ENCODE measurements around the gene PRRX2. TPM values are rescaled to one million over a fixed set of nuclear protein-coding genes. Genes with fewer than 3 reads are reported as not detected.

PRRX2 gene
- total and polyA plus RNA-seq, 2 of the 4 experiments (the other 2 are of a cell fraction) = 12.7 to 35.5 TPM

GRCh38 chr9:129647635-129648034 is 17.8 kb upstream of the PRRX2 start:
- no peak overlapping the region for H3K4me3 ChIP-seq (ENCODE audit: insufficient read depth, low read depth, low read length)
- DNase-seq (no peak), ATAC-seq (ENCODE audit: low read depth) (no peak)
- no peaks in the 10 kb centered on the region for H4K20me1 ChIP-seq (ENCODE audit: insufficient read depth, low read length)
- H3K27ac ChIP-seq (ENCODE audit: insufficient read depth, low read length) = no peak overlapping the region
- WGBS, 2 experiments (ENCODE audit: extremely low coverage in 2 of 2, insufficient read length in 1 of 2) = 100% methylated on average over 3 to 7 of the region's 10 CpGs
- no peak overlapping the region for H3K56ac ChIP-seq (ENCODE audit: extremely low read depth, insufficient read depth, low read length)
- dilution Hi-C loops (cut with HindIII; ENCODE audit: low sequenced_read_pairs, unreplicated experiment) (no loop called here), intact Hi-C loops (cut with micrococcal nuclease) (no loop called here), in situ Hi-C loops (cut with MboI; ENCODE audit: low sequenced_read_pairs) (no loop called here)
- H2AFZ ChIP-seq (replicated peaks; ENCODE audit: low read length, poor library complexity) = no peak overlapping the region
- H3K18ac ChIP-seq (ENCODE audit: low read depth, low read length) = no peak overlapping the region
- H3K4ac ChIP-seq (ENCODE audit: low read depth, low read length) = peak overlapping the region; percentile 72
- peaks cover 6% of the 10 kb centered on the region; the same call in 1 of the 2 replicates for H3K4me1 ChIP-seq (ENCODE audit: control insufficient read depth, insufficient read depth, low read length)
- H4K8ac ChIP-seq (ENCODE audit: low read depth in 2 of 2, low read length in 2 of 2) = no peak overlapping the region
- peak overlapping the region; percentile 71 for H2BK5ac ChIP-seq (ENCODE audit: low read depth, low read length, poor library complexity, severe bottlenecking)
- H3K36me3 ChIP-seq (ENCODE audit: control insufficient read depth, insufficient read depth, low read length) = no peaks in the 10 kb centered on the region
- no peak overlapping the region for H3K4me2 ChIP-seq (ENCODE audit: low read depth, low read length)
- 0 out of 3 replicates have a peak overlapping the region, but pooled peaks have one; percentile 57 for H2BK15ac ChIP-seq (ENCODE audit: low read depth, low read length)
- H3K79me1 ChIP-seq (ENCODE audit: low read depth in 1 of 2, low read length in 2 of 2) = peaks cover 0 to 10% of the 10 kb centered on the region in 2 experiments; a peak in 1 of 4 replicates
- ChIA-PET CTCF (no interaction called here), POLR2A (ENCODE audit: unreplicated experiment) (no interaction called here)
- H2BK120ac ChIP-seq (ENCODE audit: low read depth, low read length) = no peak overlapping the region
- no peak overlapping the region for H2AK9ac ChIP-seq (replicated peaks; ENCODE audit: low read depth, low read length, poor library complexity)
- peak overlapping the region; percentile 99 for H2AK5ac ChIP-seq (ENCODE audit: low read depth, low read length)
- no TSS peak for BruUV-seq (replicated peaks)
- no peak overlapping the region for H4K5ac ChIP-seq (ENCODE audit: low read depth, low read length)
- no peak overlapping the region for H3K9ac ChIP-seq (ENCODE audit: low read depth, low read length)
- no peak overlapping the region for H3K14ac ChIP-seq (replicated peaks; ENCODE audit: low read depth, low read length)
- H2BK20ac ChIP-seq (ENCODE audit: low read depth, low read length) = no peak overlapping the region
- TF ChIP-seq CHD1 (IDR thresholded peaks at IDR 0.05; ENCODE audit: low read depth, low read length) (no peak), NFE2L2 (IDR thresholded peaks at IDR 0.05; ENCODE audit: low read depth, low read length) (no peak), RCOR1 (IDR thresholded peaks at IDR 0.05; ENCODE audit: insufficient replicate concordance, low read length) (no peak), CEBPB (IDR thresholded peaks at IDR 0.05; ENCODE audit: low read depth, low read length) (no peak), USF2 (IDR thresholded peaks at IDR 0.05; ENCODE audit: low read depth, low read length) (no peak)
- no peaks in the 10 kb centered on the region for H3K9me3 ChIP-seq (ENCODE audit: control insufficient read depth, insufficient read depth, low read length)
- no peak overlapping the region; the same call in 1 of the 2 replicates for H4K91ac ChIP-seq (ENCODE audit: insufficient read depth, low read depth, low read length)
- H3K9me1 ChIP-seq (ENCODE audit: insufficient read depth, low read length) = peaks cover 6% of the 10 kb centered on the region
- no peak overlapping the region for H3K23ac ChIP-seq (ENCODE audit: low read depth, low read length)
- no peaks in the 10 kb centered on the region for H3K27me3 ChIP-seq (ENCODE audit: control insufficient read depth, insufficient read depth, low read length)

Data from IMR-90 (cell line).